Endothelial cell (in vitro differentiated cells): Measurements from ENCODE around the gene TBL1X. TPM values are rescaled to one million over a fixed set of nuclear protein-coding genes. Genes with fewer than 3 reads are reported as not detected.
"Not testable (repeated sequence)": the region's sequence is repeated elsewhere in the genome, so short reads cannot be mapped to it uniquely, and the experiment has no call there.

Source experiments
- DNase-seq: peaks from one replicate; pipeline ENCODE4 v3.0.0; 2021; ENCODE audit warnings: low spot score
- H3K27ac Mint-ChIP-seq: one replicate; pipeline ENCODE4 v1.8.0; 2021; ENCODE audit warnings: mixed read lengths, inconsistent platforms; ENCODE audit not compliant: unreplicated experiment
- H3K27me3 Mint-ChIP-seq: one replicate; pipeline ENCODE4 v1.8.0; 2021; ENCODE audit warnings: mild to moderate bottlenecking, moderate library complexity, mixed read lengths, inconsistent platforms; ENCODE audit not compliant: unreplicated experiment
- H3K36me3 Mint-ChIP-seq: one replicate; pipeline ENCODE4 v1.8.0; 2021; ENCODE audit warnings: mild to moderate bottlenecking, low read depth, mixed read lengths, inconsistent platforms; ENCODE audit not compliant: unreplicated experiment
- H3K4me1 Mint-ChIP-seq: one replicate; pipeline ENCODE4 v1.8.0; 2021; ENCODE audit warnings: mild to moderate bottlenecking, mixed read lengths, inconsistent platforms; ENCODE audit not compliant: unreplicated experiment
- H3K4me3 Mint-ChIP-seq: one replicate; pipeline ENCODE4 v1.8.0; 2021; ENCODE audit warnings: mild to moderate bottlenecking, mixed read lengths, inconsistent platforms; ENCODE audit not compliant: unreplicated experiment
- H3K9me3 Mint-ChIP-seq: one replicate; pipeline ENCODE4 v1.8.0; 2021; ENCODE audit warnings: mixed read lengths, inconsistent platforms; ENCODE audit not compliant: unreplicated experiment
- CTCF ChIP-seq: fragments of 200-600 bp; sonication (generic); IDR thresholded peaks from one replicate; pipeline ENCODE4 v1.5.0; 2021; ENCODE audit warnings: antibody characterized with exemption; ENCODE audit not compliant: unreplicated experiment
- total RNA-seq: library from RNA; stranded (reverse); fragmentation: NEBNext Ultra II Directional; extraction: Animal tissue kit (Norgen Biotek cat#: 25700); gene quantifications from one replicate; pipeline ENCODE4 v1.2.1, GENCODE V29; 2021; ENCODE audit not compliant: unreplicated experiment

The TBL1X gene
- total RNA-seq, 1 donor from 2014 or later = 19.4 TPM

- H3K4me1 Mint-ChIP-seq = peaks cover 9% of the 10 kb centered on the region
- H3K36me3 Mint-ChIP-seq = peaks cover 5% of the 10 kb centered on the region
- no peak overlapping the region for H3K27ac Mint-ChIP-seq
- DNase-seq = no peak
- H3K27me3 Mint-ChIP-seq = peaks cover 2% of the 10 kb centered on the region
- H3K9me3 Mint-ChIP-seq = no peaks in the 10 kb centered on the region
- no peak overlapping the region for H3K4me3 Mint-ChIP-seq
- no peak for TF ChIP-seq CTCF
Observed at GRCh38 chrX:9759337-9759736, 294.5 kb downstream of the TBL1X start.

GRCh38 chrX:9765072-9765736 is 300.3 kb downstream of the TBL1X start:
- no peak for TF ChIP-seq CTCF
- Mint-ChIP-seq H3K9me3 (no peaks in the 10 kb centered on the region), H3K36me3 (no peaks in the 10 kb centered on the region), H3K27ac (no peak overlapping the region), H3K27me3 (peaks cover 6% of the 10 kb centered on the region), H3K4me1 (peaks cover 15% of the 10 kb centered on the region), H3K4me3 (peak overlapping the region; percentile 31)
- peak; percentile 31 for DNase-seq

- no peak for TF ChIP-seq CTCF
- Mint-ChIP-seq H3K4me1 (peaks cover 15% of the 10 kb centered on the region), H3K27me3 (peaks cover 8% of the 10 kb centered on the region), H3K9me3 (no peaks in the 10 kb centered on the region), H3K27ac (no peak within 1 kb of the TSS), H3K36me3 (no peaks in the 10 kb centered on the region), H3K4me3 (peak within 1 kb of the TSS; percentile 31)
- no peak for DNase-seq
Observed at GRCh38 chrX:9765737-9766097, 300.9 kb downstream of the TBL1X start, which contains the start of gene GPR143. TSS of gene GPR143 (minus strand) at chrX:9765847. CDS start at chrX:9765817, 30 bp downstream.

- Mint-ChIP-seq H3K27ac (no peak overlapping the region), H3K4me1 (peaks cover 22% of the 10 kb centered on the region), H3K27me3 (peaks cover 9% of the 10 kb centered on the region), H3K36me3 (no peaks in the 10 kb centered on the region), H3K9me3 (no peaks in the 10 kb centered on the region), H3K4me3 (no peak overlapping the region)
- no peak for TF ChIP-seq CTCF
- DNase-seq = no peak
Observed at GRCh38 chrX:9767375-9767774, 302.5 kb downstream of the TBL1X start.

- not testable (repeated sequence) for H3K27me3 Mint-ChIP-seq, H3K36me3 Mint-ChIP-seq, H3K9me3 Mint-ChIP-seq, H3K27ac Mint-ChIP-seq, DNase-seq, H3K4me3 Mint-ChIP-seq
- peaks cover 24% of the 10 kb centered on the region for H3K4me1 Mint-ChIP-seq
Observed at GRCh38 chrX:9768321-9768839, 303.5 kb downstream of the TBL1X start.
